Liver (tissue), 3 donors: ENCODE data around the gene PTBP3.

ENCODE experiments used
- ATF3 ChIP-seq: IDR thresholded peaks from 2 replicates; pipeline ENCODE4 v1.6.1; 2016; ENCODE audit warnings: antibody characterized with exemption
- CTCF ChIP-seq: fragments of 150-350 bp; IDR thresholded peaks from 2 replicates; pipeline ENCODE4 v1.5.1; 2017; ENCODE audit warnings: improper control_type of control experiment, low read depth, low read length; ENCODE audit not compliant: missing input control
- EGR1 ChIP-seq, 2 donors: IDR thresholded peaks; 2 replicates each; pipeline ENCODE4 v1.6.1; 2016 to 2018; ENCODE audit warnings: antibody characterized with exemption in 2 of 2, low read depth in 2 of 2
- FOXA1 ChIP-seq: IDR thresholded peaks from 2 replicates; pipeline ENCODE4 v1.6.1; 2016; ENCODE audit warnings: antibody characterized with exemption
- GABPA ChIP-seq, 2 donors: IDR thresholded peaks in 1 of 2; conservative IDR thresholded peaks in 1 of 2; 2 replicates each; pipeline ENCODE4 v1.6.1; 2016; ENCODE audit warnings: antibody characterized with exemption in 2 of 2, mild to moderate bottlenecking in 1 of 2, moderate library complexity in 1 of 2
- RAD21 ChIP-seq, 2 donors: IDR thresholded peaks; 2 replicates each; pipeline ENCODE4 v1.6.1; 2016; ENCODE audit warnings: antibody characterized with exemption in 2 of 2, mild to moderate bottlenecking in 2 of 2
- REST ChIP-seq: IDR thresholded peaks from 2 replicates; pipeline ENCODE4 v1.6.1; 2016; ENCODE audit warnings: antibody characterized with exemption, mild to moderate bottlenecking
- RXRA ChIP-seq, 2 donors: IDR thresholded peaks; 2 replicates each; pipeline ENCODE4 v1.6.1; 2017 to 2018; ENCODE audit warnings: antibody characterized with exemption in 2 of 2, mild to moderate bottlenecking in 1 of 2
- TAF1 ChIP-seq: conservative IDR thresholded peaks from 2 replicates; pipeline ENCODE4 v1.6.1; 2016; ENCODE audit warnings: antibody characterized with exemption, mild to moderate bottlenecking
- YY1 ChIP-seq: IDR thresholded peaks from 2 replicates; pipeline ENCODE4 v1.6.1; 2016; ENCODE audit warnings: antibody characterized with exemption, mild to moderate bottlenecking
- donor health status: healthy.
- donor health status: healthy.

GRCh38 chr9:112308588-112308987, 24.8 kb downstream of the PTBP3 start:
- TF ChIP-seq RXRA (IDR thresholded peaks at IDR 0.05) (no peak), ATF3 (no peak), CTCF (no peak), RAD21 (IDR thresholded peaks at IDR 0.05) (peak in 1 of 2 donors; percentile 6), YY1 (no peak), GABPA (IDR thresholded peaks at IDR 0.05 in 1 of 2, conservative IDR thresholded peaks at IDR 0.05 in 1 of 2) (no peak), FOXA1 (no peak), TAF1 (no peak), REST (no peak), EGR1 (IDR thresholded peaks at IDR 0.05; ENCODE audit: low read depth in 2 of 2) (no peak)
